HepG2 (cell line): ENCODE results near the gene HJURP. TPM values are rescaled to one million over a fixed set of nuclear protein-coding genes. Genes with fewer than 3 reads are reported as not detected.

Experiments used
- ATAC-seq: fragments of 200-7000 bp; cut with Tn5 transposase; 3 replicates; pipeline ENCODE4 v1.9.1; 2020; ENCODE audit warnings: mild to moderate bottlenecking, moderate library complexity
- BruUV-seq: library from RNA; stranded (reverse); fragments of 400-500 nt; replicated peaks from 2 replicates; lab custom pipeline; 2021; lab: Mats Ljungman, UMichigan
- CTCF ChIA-PET: fragments of 300-600 bp; formaldehyde crosslinking; extraction: SDS; loops from one replicate; lab custom pipeline; 2021; ENCODE audit warnings: low total read pairs, inconsistent platforms, low intra/inter-chr PET ratio; lab: Yijun Ruan, JAX
- POLR2A ChIA-PET: fragments of 350-600 bp; sonication (Branson Sonifier 250); formaldehyde crosslinking; loops from one replicate; lab custom pipeline; 2020; ENCODE audit warnings: antibody characterized with exemption, inconsistent platforms; lab: Yijun Ruan, JAX
- DNase-seq: peaks from one replicate; pipeline ENCODE4 v3.0.0-alpha.2; 2015; ENCODE audit warnings: low spot score
- FAIRE-seq: peaks from 3 replicates; lab custom pipeline; 2011; peaks lifted over from hg19 to GRCh38; lab: Jason Lieb, UNC
- H2AFZ ChIP-seq: one replicate; pipeline ENCODE4 v1.6.1; 2011; ENCODE audit warnings: low read length, inconsistent platforms
- H3K27ac ChIP-seq: fragments of 300-600 bp; 3 replicates; pipeline ENCODE4 v1.8.0; 2011; ENCODE audit warnings: mixed run types, mild to moderate bottlenecking, mixed read lengths, low read length, inconsistent platforms; ENCODE audit not compliant: insufficient read depth; ENCODE audit errors: extremely low read length
- H3K27me3 ChIP-seq, 2 experiments: fragments of 200-600 bp in 1 of 2; 2 replicates in 1 of 2; 3 replicates in 1 of 2; pipeline versions ENCODE4 v1.6.0 to v1.8.0; 2011; ENCODE audit warnings: low read length in 2 of 2, mild to moderate bottlenecking in 2 of 2, moderate library complexity in 2 of 2, inconsistent platforms in 1 of 2; ENCODE audit not compliant: insufficient read depth in 2 of 2, control insufficient read depth in 1 of 2
- H3K36me3 ChIP-seq, 2 experiments: fragments of 200-600 bp in 1 of 2; replicated peaks in 1 of 2; 2 replicates in 1 of 2; 3 replicates in 1 of 2; pipeline versions ENCODE4 v1.5.1 to v1.8.0; 2011; ENCODE audit warnings: low read length in 2 of 2, inconsistent platforms in 1 of 2; ENCODE audit not compliant: insufficient read depth in 2 of 2, control insufficient read depth in 1 of 2
- H3K4me1 ChIP-seq: 2 replicates; pipeline ENCODE4 v1.5.1; 2012; ENCODE audit warnings: low read length, inconsistent platforms; ENCODE audit not compliant: insufficient read depth
- H3K4me2 ChIP-seq: 2 replicates; pipeline ENCODE4 v1.6.0; 2011; ENCODE audit warnings: low read depth, low read length, inconsistent platforms
- H3K4me3 ChIP-seq, 3 experiments: fragments of 200-600 bp in 1 of 3; sonication (generic), shearing (Covaris generic) in 1 of 3; replicated peaks in 1 of 3; 2 replicates each; pipeline ENCODE4 v1.5.1; 2011 to 2016; ENCODE audit warnings: low read length in 3 of 3, inconsistent platforms in 2 of 3, low read depth in 2 of 3, mild to moderate bottlenecking in 2 of 3, control low read depth in 1 of 3, mixed read lengths in 1 of 3; ENCODE audit not compliant: insufficient read depth in 1 of 3
- H3K79me2 ChIP-seq: one replicate; pipeline ENCODE4 v1.6.1; 2011; ENCODE audit warnings: low read length, inconsistent platforms; ENCODE audit not compliant: insufficient read depth
- H3K9ac ChIP-seq: 2 replicates; pipeline ENCODE4 v1.6.0; 2011; ENCODE audit warnings: mild to moderate bottlenecking, low read depth, low read length, inconsistent platforms; ENCODE audit not compliant: insufficient read depth
- H3K9me3 ChIP-seq: 2 replicates; pipeline ENCODE4 v1.5.1; 2012; ENCODE audit warnings: mild to moderate bottlenecking, low read length
- H4K20me1 ChIP-seq: 2 replicates; pipeline ENCODE4 v1.6.0; 2011; ENCODE audit warnings: inconsistent platforms, mild to moderate bottlenecking, low read length, moderate library complexity; ENCODE audit not compliant: insufficient read depth
- JDP2 ChIP-seq: sonication (generic); formaldehyde crosslinking; IDR thresholded peaks from 2 replicates; pipeline ENCODE4 v1.8.1; 2022; ENCODE audit warnings: missing genetic modification reagents, borderline replicate concordance
- PHF21A ChIP-seq: sonication (generic); formaldehyde crosslinking; IDR thresholded peaks from 2 replicates; pipeline ENCODE4 v1.5.0; 2020; ENCODE audit warnings: mild to moderate bottlenecking, missing genetic modification reagents
- ZNF615 ChIP-seq: sonication (generic); formaldehyde crosslinking; IDR thresholded peaks from 2 replicates; pipeline ENCODE4 v1.5.0; 2020; ENCODE audit warnings: mild to moderate bottlenecking, missing genetic modification reagents, borderline replicate concordance
- ZNF652 ChIP-seq: IDR thresholded peaks from 2 replicates; pipeline ENCODE4 v1.6.1; 2016; ENCODE audit warnings: low read depth, borderline replicate concordance
- WGBS: methylation state at CpG from one replicate; pipeline ENCODE4 v1.1.6; 2017; ENCODE audit warnings: low lambda C conversion rate; 5-methylcytosine and 5-hydroxymethylcytosine counted together
- in situ Hi-C: cut with HindIII; loops from 2 replicates; pipeline ENCODE4 v1.10.0; 2017; ENCODE audit warnings: low pct_unique_long_range_greater_than_20kb; ENCODE audit not compliant: extremely low pct_ligation_motif_present
- intact Hi-C: fragments of 100-400 bp; cut with micrococcal nuclease; formaldehyde crosslinking; loops from one replicate; pipeline ENCODE4 v1.10.0; 2022; ENCODE audit not compliant: unreplicated experiment
- polyA plus RNA-seq, 8 experiments: library from polyadenylated mRNA; depleted of rRNA in 3 of 8; stranded (reverse) in 7 of 8; unstranded in 1 of 8; fragments of >200 nt; fragmentation: Illumina TruSeq in 4 of 8; extraction: Trizol in 4 of 8; gene quantifications; 2 replicates each; pipeline versions ENCODE4 v1.2.1 to v1.2.3, GENCODE V29; 2011 to 2016; ENCODE audit warnings: low read depth in 4 of 8, missing spikeins in 1 of 8, mixed read lengths in 1 of 8; ENCODE audit not compliant: insufficient read depth in 1 of 8
- total RNA-seq, 5 experiments: library from RNA; depleted of rRNA; stranded (reverse); fragments of >200 nt; fragmentation: Illumina TruSeq; extraction: Trizol; gene quantifications; 2 replicates each; pipeline ENCODE4 v1.2.3, GENCODE V29; 2016; ENCODE audit warnings: low read depth in 1 of 5
- TF ChIP-seq, protein P1 (sequence below): sonication (generic); formaldehyde crosslinking; IDR thresholded peaks from 2 replicates; pipeline ENCODE4 v1.5.0; 2020; ENCODE audit warnings: mild to moderate bottlenecking, missing genetic modification reagents
- TF ChIP-seq, protein P2 (sequence below): sonication (generic); formaldehyde crosslinking; IDR thresholded peaks from 2 replicates; pipeline ENCODE4 v1.4.0; 2020; ENCODE audit warnings: missing genetic modification reagents

HJURP gene
- total and polyA plus RNA-seq, 2 of the 13 experiments (the other 11 are each of a cell fraction or from before 2014, with no cell fraction given): 36.3 to 43.9 TPM

DNA sequence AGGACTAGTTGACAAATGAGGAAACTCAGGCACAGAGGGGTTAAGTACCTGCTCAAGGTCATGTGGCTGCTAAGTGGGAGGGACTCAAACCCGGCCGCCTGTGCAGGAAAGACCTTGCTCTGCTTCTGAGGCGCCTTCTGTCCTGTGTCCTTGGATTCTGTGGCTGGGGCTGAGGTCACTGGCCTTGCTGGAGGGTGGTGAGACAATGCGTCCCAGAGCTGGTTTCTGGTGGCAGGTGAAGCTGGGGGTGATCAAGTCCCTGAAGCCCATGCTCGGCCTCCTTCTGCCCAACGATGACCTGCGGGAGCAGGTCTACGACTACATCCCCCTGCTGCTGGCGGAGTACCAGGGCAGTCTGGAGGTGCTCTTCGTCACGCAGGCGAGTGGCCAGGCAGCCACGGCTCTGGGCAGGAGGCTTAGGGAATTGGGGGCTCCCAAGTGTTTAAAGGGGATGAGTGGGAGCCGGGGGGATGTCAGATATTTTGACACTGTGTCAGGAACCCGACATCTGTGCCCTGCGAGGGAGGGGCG is 60.1 kb downstream of the HJURP start:
- WGBS: 68% methylated on average over 17 of the region's 17 CpGs
- no peak for TF ChIP-seq JDP2 (CRISPR knock-in tag)
- peak; percentile 22; the same call in 1 of the 2 replicates for TF ChIP-seq PHF21A
- TF ChIP-seq, protein P1, sequence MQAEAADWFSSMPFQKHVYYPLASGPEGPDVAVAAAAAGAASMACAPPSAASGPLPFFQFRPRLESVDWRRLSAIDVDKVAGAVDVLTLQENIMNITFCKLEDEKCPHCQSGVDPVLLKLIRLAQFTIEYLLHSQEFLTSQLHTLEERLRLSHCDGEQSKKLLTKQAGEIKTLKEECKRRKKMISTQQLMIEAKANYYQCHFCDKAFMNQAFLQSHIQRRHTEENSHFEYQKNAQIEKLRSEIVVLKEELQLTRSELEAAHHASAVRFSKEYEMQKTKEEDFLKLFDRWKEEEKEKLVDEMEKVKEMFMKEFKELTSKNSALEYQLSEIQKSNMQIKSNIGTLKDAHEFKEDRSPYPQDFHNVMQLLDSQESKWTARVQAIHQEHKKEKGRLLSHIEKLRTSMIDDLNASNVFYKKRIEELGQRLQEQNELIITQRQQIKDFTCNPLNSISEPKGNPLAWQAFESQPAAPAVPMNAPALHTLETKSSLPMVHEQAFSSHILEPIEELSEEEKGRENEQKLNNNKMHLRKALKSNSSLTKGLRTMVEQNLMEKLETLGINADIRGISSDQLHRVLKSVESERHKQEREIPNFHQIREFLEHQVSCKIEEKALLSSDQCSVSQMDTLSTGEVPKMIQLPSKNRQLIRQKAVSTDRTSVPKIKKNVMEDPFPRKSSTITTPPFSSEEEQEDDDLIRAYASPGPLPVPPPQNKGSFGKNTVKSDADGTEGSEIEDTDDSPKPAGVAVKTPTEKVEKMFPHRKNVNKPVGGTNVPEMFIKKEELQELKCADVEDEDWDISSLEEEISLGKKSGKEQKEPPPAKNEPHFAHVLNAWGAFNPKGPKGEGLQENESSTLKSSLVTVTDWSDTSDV (CRISPR knock-in tag): no peak
- TF ChIP-seq ZNF615 (CRISPR knock-in tag): no peak
- TF ChIP-seq, protein P2, sequence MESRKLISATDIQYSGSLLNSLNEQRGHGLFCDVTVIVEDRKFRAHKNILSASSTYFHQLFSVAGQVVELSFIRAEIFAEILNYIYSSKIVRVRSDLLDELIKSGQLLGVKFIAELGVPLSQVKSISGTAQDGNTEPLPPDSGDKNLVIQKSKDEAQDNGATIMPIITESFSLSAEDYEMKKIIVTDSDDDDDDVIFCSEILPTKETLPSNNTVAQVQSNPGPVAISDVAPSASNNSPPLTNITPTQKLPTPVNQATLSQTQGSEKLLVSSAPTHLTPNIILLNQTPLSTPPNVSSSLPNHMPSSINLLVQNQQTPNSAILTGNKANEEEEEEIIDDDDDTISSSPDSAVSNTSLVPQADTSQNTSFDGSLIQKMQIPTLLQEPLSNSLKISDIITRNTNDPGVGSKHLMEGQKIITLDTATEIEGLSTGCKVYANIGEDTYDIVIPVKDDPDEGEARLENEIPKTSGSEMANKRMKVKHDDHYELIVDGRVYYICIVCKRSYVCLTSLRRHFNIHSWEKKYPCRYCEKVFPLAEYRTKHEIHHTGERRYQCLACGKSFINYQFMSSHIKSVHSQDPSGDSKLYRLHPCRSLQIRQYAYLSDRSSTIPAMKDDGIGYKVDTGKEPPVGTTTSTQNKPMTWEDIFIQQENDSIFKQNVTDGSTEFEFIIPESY (CRISPR knock-in tag): peak; percentile 96
- peak; percentile 81 for TF ChIP-seq ZNF652
- Histone ChIP-seq H3K9me3 (no peaks in the 10 kb centered on the region), H3K27me3 (peaks cover 7 to 58% of the 10 kb centered on the region in 2 experiments; a peak in 3 of 5 replicates), H3K4me1 (peaks cover 14% of the 10 kb centered on the region; the same call in 1 of the 2 replicates), H2AFZ (no peak overlapping the region), H3K27ac (no peak overlapping the region), H3K9ac (no peak overlapping the region), H3K4me2 (no peak overlapping the region), H3K79me2 (no peaks in the 10 kb centered on the region), H3K4me3 (no peak overlapping the region), H4K20me1 (no peaks in the 10 kb centered on the region), H3K36me3 (no peaks in the 10 kb centered on the region)
- BruUV-seq: no TSS peak
- ChIA-PET POLR2A (no interaction called here), CTCF (no interaction called here)
- in situ Hi-C loops: no loop called here
- DNase-seq (no peak), ATAC-seq (peak; percentile 32), FAIRE-seq (no peak)
- intact Hi-C loops: no loop called here
